Kidney epithelial cell (primary cell): ENCODE measurements around the gene MORN1. TPM values are rescaled to one million over a fixed set of nuclear protein-coding genes. Genes with fewer than 3 reads are reported as not detected.

Experiments used
- DNase-seq: peaks from one replicate; pipeline ENCODE4 v3.0.0-alpha.2; 2010; ENCODE audit warnings: low read depth
- H3K27me3 ChIP-seq: 2 replicates; pipeline ENCODE4 v1.6.0; 2011; ENCODE audit warnings: low read length; ENCODE audit not compliant: control insufficient read depth, insufficient read depth
- H3K36me3 ChIP-seq: 2 replicates; pipeline ENCODE4 v1.5.1; 2011; ENCODE audit warnings: low read length; ENCODE audit not compliant: control insufficient read depth, insufficient read depth
- H3K4me3 ChIP-seq: 2 replicates; pipeline ENCODE4 v1.5.1; 2011; ENCODE audit warnings: low read depth, mild to moderate bottlenecking, control low read depth, low read length
- total RNA-seq: library from RNA; depleted of rRNA; stranded (reverse); fragments of >200 nt; gene quantifications from 2 replicates; pipeline ENCODE4 v1.2.3, GENCODE V29; 2015
- TF ChIP-seq, protein P1 (sequence below): IDR thresholded peaks from 2 replicates; pipeline ENCODE4 v1.5.1; 2011; ENCODE audit warnings: mild to moderate bottlenecking, moderate library complexity, low read length, control low read depth, inconsistent platforms; ENCODE audit not compliant: insufficient read depth, poor library complexity, severe bottlenecking

Gene MORN1
- total RNA-seq, 1 donor from 2014 or later: 8.4 TPM

DNA sequence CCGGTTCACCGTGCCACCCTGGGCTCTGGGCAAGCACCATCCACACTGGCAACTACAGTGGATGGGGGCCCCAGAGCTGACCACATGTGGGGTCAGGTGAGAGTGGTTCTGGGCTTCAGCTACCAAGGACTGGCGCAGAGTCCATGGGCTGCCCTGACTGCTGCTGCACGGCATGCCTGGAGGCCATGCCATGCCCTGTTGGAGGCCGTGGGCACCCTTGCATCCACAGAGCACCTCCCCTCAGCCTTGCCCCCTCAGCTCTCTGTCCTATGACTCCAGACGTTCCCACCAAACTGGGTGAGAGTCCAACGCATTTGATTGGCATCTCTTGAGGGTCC, 15.5 kb downstream of the MORN1 start:
- Histone ChIP-seq H3K27me3 (peaks cover 12% of the 10 kb centered on the region), H3K4me3 (no peak overlapping the region), H3K36me3 (no peaks in the 10 kb centered on the region)
- DNase-seq: no peak
- TF ChIP-seq, protein P1, sequence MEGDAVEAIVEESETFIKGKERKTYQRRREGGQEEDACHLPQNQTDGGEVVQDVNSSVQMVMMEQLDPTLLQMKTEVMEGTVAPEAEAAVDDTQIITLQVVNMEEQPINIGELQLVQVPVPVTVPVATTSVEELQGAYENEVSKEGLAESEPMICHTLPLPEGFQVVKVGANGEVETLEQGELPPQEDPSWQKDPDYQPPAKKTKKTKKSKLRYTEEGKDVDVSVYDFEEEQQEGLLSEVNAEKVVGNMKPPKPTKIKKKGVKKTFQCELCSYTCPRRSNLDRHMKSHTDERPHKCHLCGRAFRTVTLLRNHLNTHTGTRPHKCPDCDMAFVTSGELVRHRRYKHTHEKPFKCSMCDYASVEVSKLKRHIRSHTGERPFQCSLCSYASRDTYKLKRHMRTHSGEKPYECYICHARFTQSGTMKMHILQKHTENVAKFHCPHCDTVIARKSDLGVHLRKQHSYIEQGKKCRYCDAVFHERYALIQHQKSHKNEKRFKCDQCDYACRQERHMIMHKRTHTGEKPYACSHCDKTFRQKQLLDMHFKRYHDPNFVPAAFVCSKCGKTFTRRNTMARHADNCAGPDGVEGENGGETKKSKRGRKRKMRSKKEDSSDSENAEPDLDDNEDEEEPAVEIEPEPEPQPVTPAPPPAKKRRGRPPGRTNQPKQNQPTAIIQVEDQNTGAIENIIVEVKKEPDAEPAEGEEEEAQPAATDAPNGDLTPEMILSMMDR: no peak

DNA sequence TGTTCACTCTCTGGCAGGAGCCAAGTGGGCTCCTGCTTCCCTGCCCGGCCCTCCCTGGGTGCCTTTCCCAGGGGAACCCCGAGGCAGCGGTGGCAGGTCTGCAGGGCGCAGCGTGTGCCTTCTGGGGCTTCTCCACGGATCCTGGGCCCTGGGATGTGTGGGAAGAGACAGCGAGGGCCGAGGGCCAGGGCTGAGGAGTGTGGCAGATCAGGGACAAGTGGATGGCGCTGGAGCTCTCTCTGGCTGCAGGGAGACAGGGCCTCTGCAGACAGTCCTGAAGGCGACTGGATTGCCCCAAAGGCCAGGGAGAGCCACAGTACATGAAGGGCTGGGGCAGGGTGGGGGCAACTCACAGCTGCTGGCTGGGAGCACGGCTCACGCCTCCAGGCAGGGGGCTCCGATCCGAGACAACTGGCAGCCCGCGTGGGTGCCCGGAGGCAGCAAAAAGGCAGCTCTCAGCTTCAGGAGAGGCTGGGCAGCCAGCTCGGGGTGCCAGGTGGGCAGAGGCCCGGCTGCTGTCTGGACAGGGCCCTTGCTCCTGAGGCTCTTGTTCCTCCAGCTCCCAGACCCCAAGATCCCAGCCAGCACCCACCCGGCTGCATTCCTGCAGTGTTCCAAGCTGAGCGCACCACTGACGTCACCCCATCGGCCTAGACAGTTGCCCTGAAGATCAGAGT, 16.0 kb downstream of the MORN1 start:
- H3K36me3 ChIP-seq: no peaks in the 10 kb centered on the region
- H3K27me3 ChIP-seq: peaks cover 12% of the 10 kb centered on the region
- DNase-seq: no peak
- H3K4me3 ChIP-seq: no peak overlapping the region
- TF ChIP-seq, protein P1: no peak

DNA sequence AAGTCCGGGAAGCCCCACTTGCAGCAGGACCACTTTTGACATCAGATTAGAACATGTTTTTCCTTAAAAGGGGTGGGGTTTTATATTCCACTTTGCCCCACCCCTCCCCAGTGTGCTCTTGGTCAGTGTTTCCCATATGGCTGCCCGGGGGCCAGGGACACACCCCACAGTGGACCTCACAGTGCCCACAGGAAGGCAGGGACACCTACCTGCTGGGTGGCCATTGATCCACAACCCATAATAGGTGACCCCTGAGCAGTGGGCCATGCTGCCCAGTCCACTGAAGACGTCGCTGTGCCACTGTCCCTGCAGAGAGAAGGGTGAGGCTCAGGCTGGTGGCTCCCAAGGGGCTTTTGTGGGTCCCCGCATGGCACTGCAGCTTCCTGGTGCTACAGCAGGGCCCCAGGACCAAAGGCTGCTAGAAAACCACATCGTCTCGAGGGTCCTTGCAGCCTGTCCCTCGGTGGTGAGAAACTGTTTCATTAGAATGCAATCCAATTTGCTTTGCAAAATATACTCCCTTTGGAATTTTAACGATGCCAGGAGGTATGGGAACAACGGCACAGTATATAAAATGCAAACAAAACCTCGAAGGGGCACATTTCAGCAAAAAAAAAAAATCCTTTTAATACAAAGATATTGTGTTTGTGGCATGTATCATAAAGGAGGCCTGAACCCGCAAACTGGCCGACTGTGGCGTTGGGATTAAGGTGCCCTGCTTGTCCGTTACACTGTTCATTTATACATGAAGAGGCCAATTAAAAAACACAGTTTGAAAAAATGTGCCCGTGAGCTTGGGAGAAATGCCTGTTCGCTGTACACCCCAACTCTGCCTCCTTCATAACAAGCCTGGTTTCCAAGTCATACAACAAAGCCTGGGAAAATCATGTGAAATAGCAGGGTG, 16.9 kb downstream of the MORN1 start:
- no peaks in the 10 kb centered on the region for H3K36me3 ChIP-seq
- H3K4me3 ChIP-seq: no peak overlapping the region
- peaks cover 12% of the 10 kb centered on the region for H3K27me3 ChIP-seq
- TF ChIP-seq, protein P1: no peak
- DNase-seq: no peak

DNA sequence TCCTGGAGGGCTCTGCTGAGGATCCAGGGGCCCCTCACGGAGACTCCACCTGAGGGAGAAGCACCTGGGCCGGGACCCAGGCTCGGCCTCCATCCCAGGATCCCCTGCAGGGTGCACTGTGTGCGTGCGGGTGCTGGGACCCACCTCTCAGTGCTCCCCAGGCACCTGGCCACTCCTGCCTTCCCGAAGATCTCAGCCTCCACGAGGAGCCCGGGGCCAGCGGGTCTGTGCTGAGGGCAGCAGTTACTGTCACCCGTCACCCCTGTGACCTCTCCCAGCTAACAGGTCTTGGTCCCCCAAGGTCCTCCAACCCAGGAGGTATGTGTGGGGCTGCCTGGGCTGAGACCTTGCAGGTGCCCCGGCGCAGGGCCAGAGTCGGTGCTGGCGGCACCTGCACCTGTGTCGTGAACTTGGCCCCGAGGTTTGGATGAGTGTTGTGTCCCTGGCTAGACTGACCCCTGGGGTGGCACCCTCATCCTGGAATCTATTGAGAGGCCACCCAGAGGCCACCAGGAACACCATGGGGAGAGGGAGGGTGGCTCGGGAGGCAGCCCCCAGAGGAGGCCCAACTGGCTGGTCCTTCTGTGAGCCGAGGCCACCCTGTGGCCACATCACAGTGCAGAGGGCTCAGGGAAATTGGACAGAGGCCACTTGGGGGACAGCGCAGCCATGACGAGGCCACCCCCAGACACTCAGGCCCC, 17.7 kb downstream of the MORN1 start:
- H3K27me3 ChIP-seq: peaks cover 12% of the 10 kb centered on the region
- DNase-seq: no peak
- no peak overlapping the region for H3K4me3 ChIP-seq
- TF ChIP-seq, protein P1: no peak
- no peaks in the 10 kb centered on the region for H3K36me3 ChIP-seq

DNA sequence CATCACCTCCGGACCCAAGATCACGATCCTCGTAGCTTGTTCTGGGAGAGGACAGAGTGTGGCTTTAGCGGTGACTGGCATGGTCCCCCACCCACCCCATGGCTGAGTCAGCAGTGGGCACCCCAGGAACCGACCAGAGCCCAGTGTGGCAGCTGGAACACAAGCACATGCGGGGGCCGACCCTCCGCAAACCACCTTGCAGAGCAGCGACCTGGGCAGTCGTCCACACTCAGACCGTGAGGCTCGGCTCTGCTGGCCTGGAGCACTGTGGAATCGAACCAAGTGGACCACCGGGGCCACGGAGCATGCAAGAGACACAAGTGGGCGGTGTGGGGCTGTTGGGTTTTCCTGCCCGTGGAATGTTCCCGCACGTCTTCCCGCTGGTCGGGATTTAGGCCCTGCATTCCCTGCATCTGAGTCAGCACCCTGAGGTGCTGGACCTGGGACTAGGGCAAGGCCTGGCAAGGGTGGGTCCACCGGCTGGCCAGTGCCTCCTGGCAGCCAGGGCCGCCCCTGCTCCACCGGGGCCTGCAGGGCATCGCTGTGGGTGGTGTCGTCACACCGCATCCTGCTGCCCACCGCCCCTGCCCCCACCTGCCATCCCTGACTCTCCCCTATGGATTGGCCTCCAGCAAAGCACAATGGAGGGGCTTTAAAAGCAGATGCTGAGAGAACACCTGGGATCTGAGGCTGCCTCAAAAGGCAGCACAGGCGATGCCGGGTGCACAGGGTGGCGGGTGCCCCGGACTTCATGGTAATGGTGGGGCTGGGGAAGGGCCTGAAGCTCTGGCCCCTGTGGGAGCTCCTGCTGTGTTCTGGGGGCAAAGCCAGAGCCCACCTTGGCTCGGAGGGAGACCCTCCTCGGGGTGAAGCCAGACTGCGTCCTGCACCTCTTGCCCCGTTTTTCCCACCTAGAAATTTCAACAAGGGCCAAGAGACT, 18.5 kb downstream of the MORN1 start:
- TF ChIP-seq, protein P1: no peak
- Histone ChIP-seq H3K27me3 (peaks cover 9% of the 10 kb centered on the region), H3K4me3 (no peak overlapping the region), H3K36me3 (no peaks in the 10 kb centered on the region)
- DNase-seq: no peak
